ENCODE results near the gene TRIM37. TPM values are rescaled to one million over a fixed set of nuclear protein-coding genes. Genes with fewer than 3 reads are reported as not detected.

The TRIM37 gene
- total RNA-seq, 1 experiment from 2014 or later: 62.3 TPM

- Mint-ChIP-seq H3K4me3 (peak overlapping the region; percentile 94), H3K9me3 (no peaks in the 10 kb centered on the region), H3K36me3 (peaks cover 18% of the 10 kb centered on the region), H3K27ac (no peak overlapping the region), H3K27me3 (ENCODE audit: low read depth) (no peaks in the 10 kb centered on the region), H3K4me1 (peaks cover 17% of the 10 kb centered on the region)
- no peak for DNase-seq (ENCODE audit: low spot score)
- ATAC-seq: no peak
- TF ChIP-seq ZNF396 (CRISPR knock-in tag; IDR thresholded peaks at IDR 0.05; ENCODE audit: borderline replicate concordance) (no peak), ZNF121 (CRISPR knock-in tag; IDR thresholded peaks at IDR 0.05) (peak; percentile 85)
- CTCF ChIA-PET: interaction anchor here (0.6 kb wide), 1 partner anchor 521 kb away, joined by 4 read pairs; no protein-coding TSS in a partner anchor
- POLR2A ChIA-PET: no interaction called here
These were observed 1.9 kb upstream of the TRIM37 start for GRCh38 chr17:59108400-59109102.

DNA sequence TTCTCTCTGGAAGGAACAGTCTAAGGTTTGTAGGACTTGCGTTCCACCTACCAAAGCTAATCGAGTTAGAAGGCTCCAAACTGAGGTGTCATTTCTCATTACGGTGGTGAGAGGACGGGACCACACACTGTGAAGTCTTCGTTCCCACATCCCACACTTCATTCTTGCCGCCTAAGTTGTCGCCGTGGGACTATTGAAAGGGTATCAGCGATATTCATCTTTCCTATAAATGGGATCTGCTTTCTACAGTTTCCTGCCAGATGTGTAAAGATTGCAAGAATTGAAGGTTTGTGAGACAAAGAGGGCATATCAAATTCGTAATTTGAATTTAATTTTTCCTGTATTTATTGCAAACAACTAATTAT is 608 bp upstream of the TRIM37 start:
- H3K36me3 Mint-ChIP-seq: peaks cover 18% of the 10 kb centered on the region
- ChIA-PET POLR2A (interaction anchor here (0.5 to 2.1 kb wide), 5 partner anchors 9 to 593 kb away, joined by 3 to 23 read pairs (median 5); partner anchors contain the start of genes PRR11, SKA2 and SMG8), CTCF (interaction anchor here (0.9 to 1.3 kb wide), 2 partner anchors 47 to 588 kb away, joined by 4 to 7 read pairs; no protein-coding TSS in a partner anchor)
- peak overlapping the region; percentile 94 for H3K4me3 Mint-ChIP-seq
- no peaks in the 10 kb centered on the region for H3K27me3 Mint-ChIP-seq (ENCODE audit: low read depth)
- H3K27ac Mint-ChIP-seq: peak overlapping the region; percentile 97
- H3K9me3 Mint-ChIP-seq: no peaks in the 10 kb centered on the region
- DNase-seq (ENCODE audit: low spot score): no peak
- TF ChIP-seq MXD4 (CRISPR knock-in tag; IDR thresholded peaks at IDR 0.05; ENCODE audit: borderline replicate concordance) (no peak), NR2C2 (CRISPR knock-in tag; IDR thresholded peaks at IDR 0.05) (0 out of 2 replicates have a peak, but pooled peaks have one; percentile 15), EMX1 (CRISPR knock-in tag; IDR thresholded peaks at IDR 0.05) (0 out of 2 replicates have a peak, but pooled peaks have one; percentile 43), PRRX2 (CRISPR knock-in tag; IDR thresholded peaks at IDR 0.05) (no peak), ZNF281 (CRISPR knock-in tag; IDR thresholded peaks at IDR 0.05) (peak; percentile 30; the same call in 1 of the 2 replicates), CREB1 (CRISPR knock-in tag; IDR thresholded peaks at IDR 0.05) (peak; percentile 71; the same call in 1 of the 2 replicates)
- peak; percentile 5 for ATAC-seq
- peaks cover 17% of the 10 kb centered on the region for H3K4me1 Mint-ChIP-seq

GRCh38 chr17:59105852-59106462 is 723 bp downstream of the TRIM37 start:
- DNase-seq (ENCODE audit: low spot score) (no peak), ATAC-seq (peak; percentile 17)
- peaks cover 17% of the 10 kb centered on the region for H3K4me1 Mint-ChIP-seq
- H3K4me3 Mint-ChIP-seq: peak overlapping the region; percentile 94
- CTCF ChIA-PET: interaction anchor here (1.3 kb wide), 1 partner anchor 587 kb away, joined by 7 read pairs; no protein-coding TSS in a partner anchor
- H3K36me3 Mint-ChIP-seq: peaks cover 10% of the 10 kb centered on the region
- TF ChIP-seq E2F1 (CRISPR knock-in tag; IDR thresholded peaks at IDR 0.05) (no peak), KAT7 (CRISPR knock-in tag; IDR thresholded peaks at IDR 0.05; ENCODE audit: borderline replicate concordance) (peak; percentile 19; the same call in 1 of the 2 replicates), ATF1 (CRISPR knock-in tag; IDR thresholded peaks at IDR 0.05) (peak; percentile 12; the same call in 1 of the 2 replicates), FOXJ3 (CRISPR knock-in tag; IDR thresholded peaks at IDR 0.05; ENCODE audit: borderline replicate concordance) (no peak)
- POLR2A ChIA-PET: interaction anchor here (0.6 to 2.1 kb wide), 4 partner anchors 11 to 596 kb away, joined by 3 to 23 read pairs (median 4); partner anchors contain the start of genes PRR11 and SKA2
- H3K27ac Mint-ChIP-seq: peak overlapping the region; percentile 90
- H3K27me3 Mint-ChIP-seq (ENCODE audit: low read depth): no peaks in the 10 kb centered on the region
- no peaks in the 10 kb centered on the region for H3K9me3 Mint-ChIP-seq

GRCh38 chr17:59101178-59101577 is 5.5 kb downstream of the TRIM37 start:
- peaks cover 18% of the 10 kb centered on the region for H3K36me3 Mint-ChIP-seq
- ChIA-PET POLR2A (no interaction called here), CTCF (no interaction called here)
- H3K9me3 Mint-ChIP-seq: no peaks in the 10 kb centered on the region
- DNase-seq (ENCODE audit: low spot score) (no peak), ATAC-seq (no peak)
- H3K27ac Mint-ChIP-seq: no peak overlapping the region
- H3K4me3 Mint-ChIP-seq: no peak overlapping the region
- H3K4me1 Mint-ChIP-seq: peaks cover 13% of the 10 kb centered on the region
- no peaks in the 10 kb centered on the region for H3K27me3 Mint-ChIP-seq (ENCODE audit: low read depth)
- TF ChIP-seq KAT7 (CRISPR knock-in tag; IDR thresholded peaks at IDR 0.05; ENCODE audit: borderline replicate concordance) (no peak), FOXK1 (CRISPR knock-in tag; IDR thresholded peaks at IDR 0.05) (no peak), TEAD1 (CRISPR knock-in tag; IDR thresholded peaks at IDR 0.05) (no peak), IRF1 (CRISPR knock-in tag; IDR thresholded peaks at IDR 0.05) (no peak), ERG (CRISPR knock-in tag; IDR thresholded peaks at IDR 0.05) (no peak), FOXP1 (CRISPR knock-in tag; IDR thresholded peaks at IDR 0.05; ENCODE audit: borderline replicate concordance) (no peak), NFE2L1 (CRISPR knock-in tag; IDR thresholded peaks at IDR 0.05) (no peak), SOX15 (CRISPR knock-in tag; IDR thresholded peaks at IDR 0.05) (no peak), ATF1 (CRISPR knock-in tag; IDR thresholded peaks at IDR 0.05) (no peak)
- TF ChIP-seq, protein P1, sequence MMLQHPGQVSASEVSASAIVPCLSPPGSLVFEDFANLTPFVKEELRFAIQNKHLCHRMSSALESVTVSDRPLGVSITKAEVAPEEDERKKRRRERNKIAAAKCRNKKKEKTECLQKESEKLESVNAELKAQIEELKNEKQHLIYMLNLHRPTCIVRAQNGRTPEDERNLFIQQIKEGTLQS (CRISPR knock-in tag; conservative IDR thresholded peaks at IDR 0.05): no peak

Measured in WTC11 (cell line).